ENCODE measurements around the gene PLXNA4. TPM values are rescaled to one million over a fixed set of nuclear protein-coding genes. Genes with fewer than 3 reads are reported as not detected.

Gene PLXNA4
- total RNA-seq, 1 experiment from 2014 or later: 0.11 TPM

GRCh38 chr7:132533916-132534315, 42.4 kb downstream of the PLXNA4 start:
- H3K9me3 ChIP-seq (ENCODE audit: low read depth, low read length, poor library complexity, severe bottlenecking): no peaks in the 10 kb centered on the region
- CTCF ChIA-PET: no interaction called here
- no peak overlapping the region for H3K27ac ChIP-seq (ENCODE audit: low read depth, low read length, poor library complexity, severe bottlenecking)
- TF ChIP-seq CTCF (conservative IDR thresholded peaks at IDR 0.05; ENCODE audit: low read depth, low read length) (no peak), EZH2 (IDR thresholded peaks at IDR 0.05; ENCODE audit: borderline replicate concordance, low read depth, low read length, poor library complexity, severe bottlenecking) (no peak)
- no TSS peak for BruUV-seq (replicated peaks)
- intact Hi-C loops (cut with micrococcal nuclease; ENCODE audit: unreplicated experiment): no loop called here
- no peak for DNase-seq (ENCODE audit: low spot score)
- POLR2A ChIA-PET (ENCODE audit: low non-redundant PET): no interaction called here
- H3K4me3 ChIP-seq (ENCODE audit: low read depth, low read length, poor library complexity, severe bottlenecking): no peak overlapping the region
- H3K27me3 ChIP-seq (replicated peaks; ENCODE audit: insufficient read depth, low read depth, low read length, poor library complexity): no peaks in the 10 kb centered on the region
- no peaks in the 10 kb centered on the region for H3K4me1 ChIP-seq (ENCODE audit: insufficient read depth, low read length, poor library complexity, severe bottlenecking)
- no peaks in the 10 kb centered on the region for H3K36me3 ChIP-seq (ENCODE audit: insufficient read depth, low read length, poor library complexity, severe bottlenecking)

GRCh38 chr7:132532281-132532680, 44.0 kb downstream of the PLXNA4 start:
- intact Hi-C loops (cut with micrococcal nuclease; ENCODE audit: unreplicated experiment): no loop called here
- Histone ChIP-seq H3K9me3 (ENCODE audit: low read depth, low read length, poor library complexity, severe bottlenecking) (no peaks in the 10 kb centered on the region), H3K27ac (ENCODE audit: low read depth, low read length, poor library complexity, severe bottlenecking) (no peak overlapping the region), H3K36me3 (ENCODE audit: insufficient read depth, low read length, poor library complexity, severe bottlenecking) (no peaks in the 10 kb centered on the region), H3K4me3 (ENCODE audit: low read depth, low read length, poor library complexity, severe bottlenecking) (no peak overlapping the region), H3K27me3 (replicated peaks; ENCODE audit: insufficient read depth, low read depth, low read length, poor library complexity) (no peaks in the 10 kb centered on the region), H3K4me1 (ENCODE audit: insufficient read depth, low read length, poor library complexity, severe bottlenecking) (no peaks in the 10 kb centered on the region)
- CTCF ChIA-PET: no interaction called here
- BruUV-seq (replicated peaks): no TSS peak
- POLR2A ChIA-PET (ENCODE audit: low non-redundant PET): no interaction called here
- DNase-seq (ENCODE audit: low spot score): no peak
- TF ChIP-seq EZH2 (IDR thresholded peaks at IDR 0.05; ENCODE audit: borderline replicate concordance, low read depth, low read length, poor library complexity, severe bottlenecking): no peak
- TF ChIP-seq CTCF (conservative IDR thresholded peaks at IDR 0.05; ENCODE audit: low read depth, low read length): no peak

GRCh38 chr7:132531562-132531961, 44.7 kb downstream of the PLXNA4 start:
- ChIA-PET POLR2A (ENCODE audit: low non-redundant PET) (no interaction called here), CTCF (no interaction called here)
- H3K4me3 ChIP-seq (ENCODE audit: low read depth, low read length, poor library complexity, severe bottlenecking): no peak overlapping the region
- no peaks in the 10 kb centered on the region for H3K36me3 ChIP-seq (ENCODE audit: insufficient read depth, low read length, poor library complexity, severe bottlenecking)
- intact Hi-C loops (cut with micrococcal nuclease; ENCODE audit: unreplicated experiment): no loop called here
- no peaks in the 10 kb centered on the region for H3K4me1 ChIP-seq (ENCODE audit: insufficient read depth, low read length, poor library complexity, severe bottlenecking)
- H3K9me3 ChIP-seq (ENCODE audit: low read depth, low read length, poor library complexity, severe bottlenecking): no peaks in the 10 kb centered on the region
- H3K27me3 ChIP-seq (replicated peaks; ENCODE audit: insufficient read depth, low read depth, low read length, poor library complexity): no peaks in the 10 kb centered on the region
- H3K27ac ChIP-seq (ENCODE audit: low read depth, low read length, poor library complexity, severe bottlenecking): no peak overlapping the region
- DNase-seq (ENCODE audit: low spot score): no peak
- no TSS peak for BruUV-seq (replicated peaks)
- no peak for TF ChIP-seq EZH2 (IDR thresholded peaks at IDR 0.05; ENCODE audit: borderline replicate concordance, low read depth, low read length, poor library complexity, severe bottlenecking)
- no peak for TF ChIP-seq CTCF (conservative IDR thresholded peaks at IDR 0.05; ENCODE audit: low read depth, low read length)

All from A673 (cell line).